A549 treated with dexamethasone at 1 μM for 4 hours (cell line): ENCODE measurements around the gene CERT1. TPM values are rescaled to one million over a fixed set of nuclear protein-coding genes. Genes with fewer than 3 reads are reported as not detected.

ENCODE experiments used
- total RNA-seq: library from RNA; stranded (reverse); fragments of 200-300 nt; extraction: Qiagen RNA extraction; gene quantifications from 5 replicates; pipeline ENCODE4 v1.2.3, GENCODE V29; 2022

The CERT1 gene
- total RNA-seq, result 18.9 to 26.4 TPM (median 23.3 TPM) in 5 replicates

GRCh38 chr5:75511435-75512382 is at the start of gene CERT1, which contains the start of gene POLK:
TSS of gene CERT1 (minus strand) at chr5:75511629. CDS start at chr5:75511207, 422 bp downstream.
TSS of gene POLK (plus strand) at chr5:75511891.

GRCh38 chr5:75336615-75337336 is 174.7 kb downstream of the CERT1 start, which contains the start of gene HMGCR:
TSS of gene HMGCR (plus strand) at chr5:75337220. CDS start at chr5:75342606, 5,386 bp downstream.

Other genes starting within 250 kb of the CERT1 start
- gene HMGCR, start 174.4 kb downstream of the CERT1 start, total RNA-seq, result 21.5 to 26.5 TPM (median 25.4 TPM) in 5 replicates
- 8.3 to 14.4 TPM (median 12.1 TPM) in 5 replicates for gene POLK, start 262 bp upstream of the CERT1 start, total RNA-seq
- gene ANKDD1B, start 99.8 kb upstream of the CERT1 start, total RNA-seq, result 0.07 TPM in 2 of 5 replicates, not detected in the others
- 8.3 to 11.3 TPM (median 10.5 TPM) in 5 replicates for gene POC5, start 205.8 kb upstream of the CERT1 start, total RNA-seq